ENCODE measurements around the gene LHX4.

The LHX4 gene

GRCh38 chr1:180194048-180194425 is 36.0 kb upstream of the LHX4 start:
- H3F3A ChIP-seq (ENCODE audit: control insufficient read depth, insufficient read depth) = no peaks in the 10 kb centered on the region
- H3K4me3 ChIP-seq (ENCODE audit: low read length) = no peak overlapping the region
- no peak overlapping the region for H3K27ac ChIP-seq (ENCODE audit: low read depth, low read length)
- no peaks in the 10 kb centered on the region for H3K27me3 ChIP-seq (ENCODE audit: control insufficient read depth, low read length)
- H3K4me2 ChIP-seq (ENCODE audit: low read length) = no peak overlapping the region
- no peaks in the 10 kb centered on the region for H3K9me2 ChIP-seq (replicated peaks; ENCODE audit: control insufficient read depth, low read length)
- TF ChIP-seq CTCF (IDR thresholded peaks at IDR 0.05; ENCODE audit: low read depth, low read length, poor library complexity, severe bottlenecking) = no peak
- TF ChIP-seq EZH2phosphoT487 (IDR thresholded peaks at IDR 0.05; ENCODE audit: borderline replicate concordance, low read length) = no peak
- H4K20me1 ChIP-seq (ENCODE audit: control insufficient read depth, insufficient read depth, low read depth, low read length) = no peaks in the 10 kb centered on the region
- no peaks in the 10 kb centered on the region for H3K36me3 ChIP-seq (ENCODE audit: control insufficient read depth, low read length)
- H3K79me2 ChIP-seq (ENCODE audit: control insufficient read depth, low read length) = no peaks in the 10 kb centered on the region
- H3K9me3 ChIP-seq (ENCODE audit: control insufficient read depth, insufficient read depth, low read length) = no peaks in the 10 kb centered on the region
- no peaks in the 10 kb centered on the region for H3K4me1 ChIP-seq (ENCODE audit: control insufficient read depth, low read length)

- Histone ChIP-seq H3K9me2 (replicated peaks; ENCODE audit: control insufficient read depth, low read length) (no peaks in the 10 kb centered on the region), H3K4me3 (ENCODE audit: low read length) (no peak overlapping the region), H3K79me2 (ENCODE audit: control insufficient read depth, low read length) (no peaks in the 10 kb centered on the region), H3F3A (ENCODE audit: control insufficient read depth, insufficient read depth) (no peaks in the 10 kb centered on the region), H3K27me3 (ENCODE audit: control insufficient read depth, low read length) (no peaks in the 10 kb centered on the region), H4K20me1 (ENCODE audit: control insufficient read depth, insufficient read depth, low read depth, low read length) (no peaks in the 10 kb centered on the region), H3K36me3 (ENCODE audit: control insufficient read depth, low read length) (no peaks in the 10 kb centered on the region), H3K27ac (ENCODE audit: low read depth, low read length) (no peak overlapping the region), H3K4me1 (ENCODE audit: control insufficient read depth, low read length) (no peaks in the 10 kb centered on the region), H3K4me2 (ENCODE audit: low read length) (no peak overlapping the region), H3K9me3 (ENCODE audit: control insufficient read depth, insufficient read depth, low read length) (no peaks in the 10 kb centered on the region)
- TF ChIP-seq CTCF (IDR thresholded peaks at IDR 0.05; ENCODE audit: low read depth, low read length, poor library complexity, severe bottlenecking) (no peak), EZH2phosphoT487 (IDR thresholded peaks at IDR 0.05; ENCODE audit: borderline replicate concordance, low read length) (no peak)
Measured at GRCh38 chr1:180194546-180195207, 35.4 kb upstream of the LHX4 start.

- H3F3A ChIP-seq (ENCODE audit: control insufficient read depth, insufficient read depth) = no peaks in the 10 kb centered on the region
- no peaks in the 10 kb centered on the region for H4K20me1 ChIP-seq (ENCODE audit: control insufficient read depth, insufficient read depth, low read depth, low read length)
- H3K9me3 ChIP-seq (ENCODE audit: control insufficient read depth, insufficient read depth, low read length) = no peaks in the 10 kb centered on the region
- H3K4me3 ChIP-seq (ENCODE audit: low read length) = no peak overlapping the region
- TF ChIP-seq CTCF (IDR thresholded peaks at IDR 0.05; ENCODE audit: low read depth, low read length, poor library complexity, severe bottlenecking) = no peak
- no peak for TF ChIP-seq EZH2phosphoT487 (IDR thresholded peaks at IDR 0.05; ENCODE audit: borderline replicate concordance, low read length)
- no peaks in the 10 kb centered on the region for H3K36me3 ChIP-seq (ENCODE audit: control insufficient read depth, low read length)
- H3K27ac ChIP-seq (ENCODE audit: low read depth, low read length) = no peak overlapping the region
- H3K4me2 ChIP-seq (ENCODE audit: low read length) = no peak overlapping the region
- no peaks in the 10 kb centered on the region for H3K27me3 ChIP-seq (ENCODE audit: control insufficient read depth, low read length)
- no peaks in the 10 kb centered on the region for H3K79me2 ChIP-seq (ENCODE audit: control insufficient read depth, low read length)
- H3K4me1 ChIP-seq (ENCODE audit: control insufficient read depth, low read length) = no peaks in the 10 kb centered on the region
- no peaks in the 10 kb centered on the region for H3K9me2 ChIP-seq (replicated peaks; ENCODE audit: control insufficient read depth, low read length)
Measured at GRCh38 chr1:180195401-180195800, 34.7 kb upstream of the LHX4 start.

All from DOHH2 (cell line).